HepG2 (cell line): ENCODE measurements around the gene KRT17.
"Not testable (repeated sequence)": the region's sequence is repeated elsewhere in the genome, so short reads cannot be mapped to it uniquely, and the experiment has no call there.

Experiments
- EZH2 ChIP-seq: conservative IDR thresholded peaks from 2 replicates; pipeline ENCODE4 v1.6.1; 2012; ENCODE audit warnings: mild to moderate bottlenecking, low read depth, low read length, moderate library complexity
- FOXA1 ChIP-seq, 2 experiments: fragments of 450-650 bp in 1 of 2; sonication (generic) in 1 of 2; formaldehyde crosslinking in 1 of 2; IDR thresholded peaks; 2 replicates each; pipeline versions ENCODE4 v1.4.0 to v1.6.1; 2016 to 2020; ENCODE audit warnings: missing genetic modification reagents in 1 of 2
- FOXO1 ChIP-seq: sonication (generic); formaldehyde crosslinking; IDR thresholded peaks from 2 replicates; pipeline ENCODE4 v1.4.0; 2020; ENCODE audit warnings: missing genetic modification reagents
- MAX ChIP-seq: IDR thresholded peaks from 2 replicates; pipeline ENCODE4 v1.6.1; 2012; ENCODE audit warnings: inconsistent platforms
- MTA3 ChIP-seq: sonication (generic); formaldehyde crosslinking; IDR thresholded peaks from 2 replicates; pipeline ENCODE4 v1.4.0; 2020; ENCODE audit warnings: missing genetic modification reagents
- NFE2L2 ChIP-seq: fragments of 150-350 bp; IDR thresholded peaks from 2 replicates; pipeline ENCODE4 v1.6.1; 2014; ENCODE audit warnings: low read length
- POLR2AphosphoS2 ChIP-seq: IDR thresholded peaks from 2 replicates; pipeline ENCODE4 v1.6.1; 2011; ENCODE audit warnings: low read depth, low read length, improper control_type of control experiment
- SIN3A ChIP-seq: IDR thresholded peaks from 2 replicates; pipeline ENCODE4 v1.6.1; 2011; ENCODE audit warnings: low read depth, mild to moderate bottlenecking, control low read depth, low read length, borderline replicate concordance
- SMC3 ChIP-seq: IDR thresholded peaks from 2 replicates; pipeline ENCODE4 v1.6.1; 2011; ENCODE audit warnings: low read length, improper control_type of control experiment
- ZBTB38 ChIP-seq: sonication (generic); formaldehyde crosslinking; IDR thresholded peaks from 2 replicates; pipeline ENCODE4 v1.5.1; 2020; ENCODE audit warnings: mild to moderate bottlenecking, missing genetic modification reagents

- not testable (repeated sequence) for TF ChIP-seq ZBTB38 (CRISPR knock-in tag); MAX; EZH2; FOXO1 (CRISPR knock-in tag); NFE2L2; SMC3; SIN3A; POLR2AphosphoS2; FOXA1 (IDR thresholded peaks at IDR 0.05); FOXA1 (CRISPR knock-in tag; IDR thresholded peaks at IDR 0.05); MTA3 (CRISPR knock-in tag)
Measured at GRCh38 chr17:41612376-41613160, 11.8 kb downstream of the KRT17 start, which contains the start of gene KRT16.
